GM19351 (cell line): ENCODE results near the gene KCNMB2.
"Not testable (repeated sequence)": the region's sequence is repeated elsewhere in the genome, so short reads cannot be mapped to it uniquely, and the experiment has no call there.

ENCODE experiments used
- ATAC-seq: cut with Tn5 transposase; IDR thresholded peaks from one replicate; pipeline ENCODE4 v1.9.1; 2021; ENCODE audit warnings: mild to moderate bottlenecking, moderate library complexity; ENCODE audit not compliant: unreplicated experiment

KCNMB2 gene

DNA sequence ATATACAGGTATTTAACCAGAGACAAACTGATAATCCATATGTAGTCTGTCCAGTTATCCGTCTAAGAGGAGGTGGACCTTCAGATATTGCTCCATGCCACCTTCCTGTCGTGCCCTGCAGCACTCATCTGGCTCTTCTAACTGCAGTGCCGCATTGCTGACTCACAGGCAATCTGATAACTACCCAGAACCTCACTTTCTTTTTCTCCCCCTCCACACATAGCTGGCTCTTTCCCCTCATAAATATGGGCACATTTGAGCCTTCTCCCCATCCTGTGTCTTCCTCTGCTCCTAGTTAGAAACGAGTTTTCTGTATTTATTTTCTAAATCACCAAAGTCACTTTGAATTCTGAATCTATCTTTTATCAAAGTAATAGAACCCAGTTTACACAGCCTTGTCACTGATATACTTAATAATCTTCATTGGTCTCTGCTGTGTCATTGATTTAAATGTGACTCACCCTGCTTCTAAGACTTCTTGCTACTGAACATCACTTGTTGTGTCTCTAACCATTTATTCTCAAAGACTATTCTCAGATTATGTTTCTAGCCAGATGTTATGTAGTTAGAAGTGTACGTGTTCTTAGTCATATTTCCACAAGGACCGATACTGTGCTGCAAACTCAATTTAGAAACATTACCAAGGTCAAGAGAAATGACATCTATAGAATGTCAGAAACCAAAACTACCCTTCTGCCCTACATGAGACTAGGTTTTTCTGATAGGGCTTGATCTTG, 17.4 kb upstream of the KCNMB2 start:
- peak; percentile 76 for ATAC-seq

DNA sequence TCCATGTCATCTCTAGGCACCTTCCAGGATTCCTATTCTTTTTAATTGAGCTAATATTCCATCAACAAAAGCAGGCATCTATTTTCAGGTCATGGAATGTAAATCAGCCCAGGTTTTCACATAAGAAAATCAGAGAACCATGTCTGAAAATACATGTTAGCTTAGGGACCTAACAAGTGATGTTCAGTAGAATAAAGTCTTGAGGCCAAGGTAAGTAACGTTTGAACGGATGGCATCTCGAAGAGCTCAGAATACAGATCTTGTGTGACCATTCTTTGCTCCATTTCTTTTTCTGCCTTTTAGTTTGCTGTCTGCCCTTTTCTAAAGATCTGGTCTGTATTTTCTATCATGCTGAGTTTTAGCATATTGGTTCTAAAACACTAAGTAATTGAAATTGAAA, 16.5 kb upstream of the KCNMB2 start:
- ATAC-seq: no peak

DNA sequence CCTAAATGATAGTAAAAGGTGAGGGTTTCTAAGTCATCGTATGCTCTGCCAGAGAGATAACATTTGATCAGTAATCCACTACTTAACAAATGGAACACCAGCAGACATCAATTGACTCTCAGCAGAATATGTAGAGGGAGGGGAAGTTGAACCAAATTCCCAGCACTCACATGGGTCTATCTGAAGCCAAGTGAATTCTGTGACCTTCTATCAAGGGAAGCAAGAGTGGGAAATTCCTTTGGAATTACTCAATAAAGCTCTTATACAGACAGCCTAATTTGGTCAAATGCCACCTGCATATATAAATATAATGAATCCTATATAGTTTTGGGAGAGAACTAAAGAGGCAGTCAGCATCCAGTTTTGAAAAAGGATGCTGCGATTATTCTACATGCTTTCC, 15.8 kb upstream of the KCNMB2 start:
- ATAC-seq: no peak

DNA sequence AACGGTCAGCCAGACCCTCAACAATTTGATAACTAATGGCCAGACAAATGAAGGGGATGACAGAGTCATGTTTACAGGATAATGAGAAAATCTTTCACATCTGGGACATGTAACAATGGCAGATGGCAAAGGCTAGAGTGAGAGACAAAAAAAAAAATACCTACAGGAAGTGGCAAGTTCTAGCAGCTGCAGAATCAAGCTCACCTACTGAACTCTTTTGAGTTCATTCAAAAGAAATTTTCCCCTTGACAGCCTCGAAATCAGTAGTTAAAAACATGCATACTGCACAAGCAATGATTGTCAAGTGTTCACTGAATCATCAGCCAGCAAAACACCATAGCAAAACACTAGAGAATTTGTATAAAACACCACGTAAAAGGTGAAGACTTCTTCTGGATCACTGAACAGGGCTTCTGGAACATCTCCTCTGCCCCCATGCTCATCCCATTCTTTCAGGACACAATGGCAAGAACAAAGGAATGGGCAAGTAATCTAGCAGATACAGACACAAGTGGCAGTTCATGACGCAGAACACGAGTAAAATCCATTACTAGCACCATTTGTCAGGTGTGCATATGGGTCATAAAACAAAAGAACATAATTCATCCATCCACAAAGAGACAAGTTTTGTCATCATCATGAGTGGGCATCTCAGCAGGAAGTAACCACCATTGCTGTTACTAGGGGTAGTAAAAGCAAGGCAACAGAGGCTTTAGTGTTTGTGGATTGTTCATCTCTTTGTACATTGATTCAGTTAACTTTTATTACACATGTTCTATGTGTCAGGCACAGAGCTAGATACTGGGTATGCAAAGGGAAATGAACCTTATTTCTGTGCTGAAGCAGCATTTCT, 13.8 kb upstream of the KCNMB2 start:
- ATAC-seq: no peak

DNA sequence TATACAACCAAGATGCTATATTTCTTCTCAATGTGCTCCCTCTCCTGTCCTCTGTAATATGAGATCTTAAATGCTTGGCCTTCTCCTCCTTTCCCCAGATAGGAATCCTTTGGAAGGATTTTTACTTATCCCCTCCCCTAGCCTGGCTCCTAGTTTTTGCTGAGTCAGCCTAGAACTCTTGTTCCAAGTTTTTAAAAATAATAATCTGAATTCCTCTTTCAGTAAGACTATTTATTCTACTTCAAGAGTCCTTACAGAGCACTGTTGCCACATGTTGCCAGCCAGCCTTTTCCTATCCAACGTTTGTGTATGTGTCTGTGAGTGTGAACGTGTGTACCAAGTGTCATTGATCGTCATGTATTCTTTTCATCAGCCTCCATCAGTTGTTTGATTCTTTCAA, 11.0 kb upstream of the KCNMB2 start:
- ATAC-seq: no peak

DNA sequence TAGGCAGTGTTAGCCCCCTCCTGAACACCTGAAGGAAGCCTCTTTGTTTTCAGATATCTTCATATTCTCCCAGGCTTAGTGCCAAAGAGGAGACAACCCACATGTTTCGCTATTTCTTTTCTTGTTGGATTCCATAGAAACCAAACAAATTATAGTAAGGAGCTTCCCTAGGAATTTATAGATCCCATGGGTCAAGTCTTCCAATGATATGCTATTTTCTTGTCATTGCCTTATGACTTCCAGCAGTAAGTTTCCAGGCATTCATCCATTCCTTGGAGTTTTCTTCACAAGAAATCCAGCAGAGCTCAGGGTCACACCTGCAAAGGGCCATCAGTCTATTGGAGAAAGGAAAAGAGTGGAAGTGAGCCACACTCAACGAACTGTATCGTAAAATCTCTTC, 9.9 kb upstream of the KCNMB2 start:
- ATAC-seq: no peak

DNA sequence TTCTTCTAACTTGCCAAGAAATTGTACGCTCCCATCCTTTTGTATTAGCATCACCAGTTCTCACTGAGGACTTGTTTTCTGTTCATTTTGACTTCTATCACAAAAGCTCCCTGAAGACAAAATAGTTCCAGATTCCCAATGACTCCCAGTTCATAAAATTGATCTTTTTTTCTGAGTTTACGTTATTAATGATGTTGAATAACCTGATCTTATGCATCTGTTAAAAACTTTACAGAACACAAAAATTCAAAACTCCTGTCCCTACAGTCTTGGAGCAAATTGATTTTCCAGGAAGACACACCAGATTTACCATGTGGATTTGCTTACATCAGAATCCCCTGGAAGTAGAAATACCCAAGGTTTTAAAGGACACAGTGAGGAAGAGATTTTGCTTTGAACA, 8.3 kb upstream of the KCNMB2 start:
- no peak for ATAC-seq

DNA sequence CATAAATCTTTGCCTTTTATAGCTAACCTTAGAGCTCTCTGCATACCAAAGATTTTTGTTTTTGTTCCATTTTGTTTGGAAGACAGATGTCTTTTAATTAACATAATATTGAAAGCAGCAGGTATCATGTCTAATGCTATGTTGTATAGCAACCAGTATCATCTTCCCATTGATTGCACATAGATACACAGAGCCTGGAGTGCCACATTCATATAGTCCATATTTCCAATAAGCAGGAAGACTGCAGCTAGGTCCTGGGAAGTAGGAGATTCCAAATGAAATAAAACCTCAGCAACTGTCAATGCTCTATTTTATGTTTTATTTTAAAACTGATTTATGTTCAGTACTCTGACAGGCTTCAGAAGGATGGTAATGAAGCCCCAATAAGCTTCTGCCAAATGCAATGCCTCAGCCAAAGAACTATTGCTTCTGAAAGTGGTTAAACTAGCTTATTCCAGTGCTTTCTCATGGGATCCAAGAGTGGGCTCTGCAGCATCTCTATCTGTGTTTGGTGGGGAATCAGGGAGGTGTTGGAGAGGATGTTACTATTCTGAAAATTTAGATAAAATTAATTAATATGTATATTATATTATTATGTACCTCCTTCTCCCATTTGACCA, 6.5 kb upstream of the KCNMB2 start:
- ATAC-seq: no peak

DNA sequence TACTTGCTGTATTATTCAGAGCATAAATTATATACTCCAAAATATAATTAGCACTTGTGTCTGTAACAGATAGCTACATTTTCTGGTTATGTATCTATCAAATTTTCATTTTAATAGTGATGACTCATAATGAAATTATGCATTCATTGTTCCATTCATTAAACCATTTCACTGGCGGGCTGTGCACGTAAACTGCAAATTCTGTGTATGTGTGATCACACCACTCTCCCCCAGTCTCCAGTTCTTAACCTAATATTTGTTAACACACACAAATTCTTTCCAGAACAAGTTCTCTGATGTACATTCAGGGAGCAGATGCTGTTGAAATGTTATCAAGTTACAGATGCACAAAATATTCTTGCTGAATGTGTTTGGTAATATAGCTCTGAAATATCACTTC, 3.8 kb upstream of the KCNMB2 start:
- peak; percentile 62 for ATAC-seq

DNA sequence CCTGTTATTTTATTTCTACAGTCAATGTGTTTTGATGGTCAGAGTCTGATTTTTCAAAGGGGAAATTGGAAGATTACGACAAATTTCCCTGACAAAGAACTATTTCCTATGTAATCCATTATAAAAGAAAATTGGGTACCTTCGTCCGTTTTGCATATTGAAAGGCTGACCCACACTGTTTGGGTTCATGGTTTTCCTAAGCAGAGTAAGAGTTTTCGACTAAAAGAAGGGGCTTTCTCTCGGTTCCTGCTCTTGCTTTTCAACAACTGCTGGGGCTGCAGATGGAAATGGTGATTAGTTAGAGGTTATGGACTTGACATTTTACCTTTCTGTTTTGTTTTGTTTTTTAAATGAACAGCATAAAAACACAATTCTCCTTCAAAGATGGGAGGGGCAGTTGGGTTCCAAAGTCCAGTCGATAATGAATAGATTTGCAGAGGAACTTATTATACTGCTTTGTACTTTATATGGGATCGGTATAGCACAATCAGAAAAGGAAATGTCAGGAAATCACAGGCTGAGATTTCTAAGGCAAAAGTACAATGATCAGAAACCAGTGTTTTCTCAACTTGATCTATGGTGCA, 978 bp downstream of the KCNMB2 start:
- ATAC-seq: no peak

DNA sequence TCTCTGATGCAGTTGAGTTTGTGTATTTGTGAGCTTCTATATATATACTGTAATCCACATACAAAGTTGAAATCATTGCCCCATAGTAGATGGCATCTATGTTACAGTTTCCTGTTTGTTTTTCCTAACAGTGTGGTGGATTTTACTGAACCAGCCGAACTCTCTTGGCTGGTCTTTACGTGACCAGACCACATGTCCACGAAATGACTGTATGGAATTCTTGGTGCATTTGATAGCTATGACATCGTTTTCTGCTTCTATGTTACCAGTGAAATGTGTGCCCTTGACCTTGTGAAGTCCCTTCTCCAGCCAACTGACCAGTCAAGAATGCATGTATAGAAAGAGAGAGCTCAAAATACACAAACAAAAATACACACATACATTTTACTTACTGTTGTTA, 1.8 kb downstream of the KCNMB2 start:
- no peak for ATAC-seq

DNA sequence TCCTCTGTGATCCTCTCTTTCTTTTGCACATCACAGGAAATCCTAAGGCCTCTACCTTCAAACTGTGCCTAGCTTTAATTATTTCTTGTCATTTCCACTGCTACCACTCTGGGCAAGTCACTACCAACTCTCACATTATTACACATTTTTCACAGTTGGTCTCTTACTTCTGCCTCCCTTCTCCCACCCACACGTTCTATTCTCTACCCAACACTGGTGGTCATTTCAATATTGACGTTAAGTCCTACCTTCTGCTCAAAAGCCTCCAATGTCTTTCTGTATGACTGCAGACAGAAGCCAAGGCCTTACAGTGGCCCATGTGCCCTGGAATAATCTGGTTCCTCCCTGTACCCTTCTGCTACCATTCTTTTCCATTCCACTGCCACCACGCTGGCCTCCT, 3.9 kb downstream of the KCNMB2 start:
- ATAC-seq: no peak

DNA sequence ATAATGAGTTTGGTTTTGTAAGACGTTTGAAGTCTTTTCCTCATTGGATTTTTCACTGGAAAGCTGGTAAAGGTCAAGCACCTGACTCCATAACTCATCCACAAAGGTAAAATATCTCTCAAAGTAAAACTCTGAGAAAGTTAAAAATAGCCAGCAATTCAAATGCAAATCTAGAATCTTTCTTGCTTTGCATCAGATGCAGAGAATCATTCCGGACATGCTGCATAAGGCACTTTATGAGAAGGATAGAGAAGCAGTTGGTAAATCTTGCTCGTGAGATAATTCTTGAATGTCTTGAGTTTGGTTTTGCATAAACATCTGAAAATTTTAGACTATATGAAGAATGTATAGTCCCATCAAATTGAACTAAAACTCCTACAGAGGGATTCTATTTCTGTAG, 9.1 kb downstream of the KCNMB2 start:
- ATAC-seq: no peak

DNA sequence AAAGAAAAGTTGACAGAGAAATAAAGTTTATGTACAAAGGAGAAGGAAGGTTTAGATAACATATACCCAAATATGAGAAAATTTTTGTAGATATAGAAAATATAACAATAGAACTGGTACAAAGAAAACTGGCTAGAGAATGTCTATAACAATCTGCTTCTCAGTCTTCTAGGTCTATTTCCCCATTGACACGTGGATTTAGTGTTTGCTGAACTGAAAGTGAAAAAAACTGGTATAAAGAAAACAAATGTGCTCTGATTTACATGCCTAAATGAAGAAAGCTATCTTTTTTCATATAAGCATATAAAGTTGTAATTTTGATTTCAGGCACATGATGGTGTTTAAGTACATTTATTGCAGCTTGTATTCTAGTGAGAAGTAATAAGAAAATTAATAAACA, 9.8 kb downstream of the KCNMB2 start:
- peak; percentile 61 for ATAC-seq

DNA sequence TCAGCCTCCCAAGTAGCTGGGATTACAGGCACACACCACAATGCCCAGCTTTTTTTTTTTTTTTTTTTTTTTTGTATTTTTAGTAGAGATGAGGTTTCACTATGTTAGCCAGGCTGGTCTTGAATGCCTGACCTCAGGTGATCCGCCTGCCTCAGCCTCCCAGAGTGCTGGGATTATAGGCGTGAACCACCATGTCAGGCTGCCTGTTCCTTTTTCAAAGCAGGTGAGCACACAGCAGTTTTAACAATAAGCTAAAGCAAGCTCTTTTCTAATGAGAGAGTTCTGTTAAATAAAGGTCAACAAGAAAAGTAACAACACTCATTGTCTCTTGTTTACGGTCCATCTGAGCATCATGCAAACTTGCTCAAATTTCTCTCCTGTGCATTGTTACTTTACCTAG, 13.2 kb downstream of the KCNMB2 start:
- not testable (repeated sequence) for ATAC-seq

DNA sequence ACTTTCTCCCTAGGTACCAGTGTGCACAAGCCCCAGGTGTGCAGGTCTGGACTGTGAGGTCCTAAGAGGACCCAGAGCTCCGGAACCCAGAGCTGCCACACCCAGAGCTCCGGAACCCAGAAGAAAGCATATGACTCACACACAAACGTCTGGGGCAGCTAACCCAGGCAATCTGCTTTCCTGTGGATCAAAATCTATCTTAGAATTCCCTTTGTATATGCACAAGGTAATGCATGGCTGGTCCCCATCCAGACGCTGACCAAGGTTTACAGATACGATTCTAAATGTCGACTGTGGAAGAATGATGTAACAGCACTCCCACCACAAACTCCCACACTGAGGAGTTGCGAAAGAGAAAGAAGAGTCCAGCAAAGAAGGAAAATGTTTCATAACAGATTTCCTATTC, 15.7 kb downstream of the KCNMB2 start:
- ATAC-seq: no peak

DNA sequence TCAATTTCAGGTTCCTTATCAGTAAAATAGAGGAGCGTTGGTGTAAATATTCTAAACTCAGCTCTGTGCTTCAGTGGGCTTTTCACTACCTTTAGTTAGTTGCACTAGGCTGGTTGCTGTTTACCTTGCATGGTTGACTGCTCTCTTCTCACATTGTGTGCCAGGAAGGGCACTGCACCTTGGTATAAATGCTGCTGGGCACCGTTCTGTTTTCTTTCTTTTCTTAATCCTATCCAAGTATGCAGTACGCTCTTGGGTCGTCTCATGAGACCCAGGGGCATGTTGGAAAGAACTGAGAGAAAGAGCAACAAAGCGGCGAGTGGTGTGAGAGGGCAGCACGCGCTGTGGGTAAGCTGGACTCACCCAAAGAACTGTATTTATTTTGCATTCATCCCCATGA, 22.4 kb downstream of the KCNMB2 start:
- ATAC-seq: no peak

DNA sequence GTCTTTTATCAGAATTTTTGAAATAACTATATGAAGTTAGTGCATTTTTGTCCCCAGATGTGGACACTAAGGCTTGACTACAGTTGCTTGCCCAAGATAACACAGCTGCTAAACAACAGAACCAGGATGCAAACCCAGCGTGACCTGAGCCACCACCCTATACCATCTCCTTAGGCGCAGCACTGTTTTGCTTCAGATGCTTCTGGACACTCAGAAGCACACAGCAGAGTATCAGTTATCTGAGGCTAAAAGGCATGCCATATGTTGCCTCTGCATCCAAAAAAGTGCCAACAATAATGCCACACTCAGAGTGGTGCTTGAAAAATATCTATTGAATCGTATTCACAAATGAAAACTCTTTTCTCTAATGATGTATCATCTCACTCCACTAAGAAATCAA, 24.5 kb downstream of the KCNMB2 start:
- ATAC-seq: no peak

DNA sequence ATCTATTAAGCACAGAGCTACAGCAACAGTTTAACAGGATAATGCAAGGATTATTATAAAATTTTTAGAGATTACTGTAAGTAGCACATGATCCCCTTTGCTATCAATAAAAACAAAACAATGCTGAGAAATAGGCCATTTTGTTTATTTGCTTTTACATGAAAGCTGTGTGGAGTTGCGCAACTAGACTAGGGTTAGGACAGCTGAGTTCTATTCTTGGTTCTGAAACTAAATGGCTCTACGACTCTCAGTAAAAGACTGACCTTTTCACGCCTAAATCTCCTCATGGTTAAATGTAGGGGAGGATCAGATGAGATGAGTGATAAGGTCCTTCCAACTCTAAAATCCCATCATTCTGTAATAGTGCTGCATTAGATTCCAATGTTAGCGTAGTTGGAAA, 25.0 kb downstream of the KCNMB2 start:
- ATAC-seq: no peak

DNA sequence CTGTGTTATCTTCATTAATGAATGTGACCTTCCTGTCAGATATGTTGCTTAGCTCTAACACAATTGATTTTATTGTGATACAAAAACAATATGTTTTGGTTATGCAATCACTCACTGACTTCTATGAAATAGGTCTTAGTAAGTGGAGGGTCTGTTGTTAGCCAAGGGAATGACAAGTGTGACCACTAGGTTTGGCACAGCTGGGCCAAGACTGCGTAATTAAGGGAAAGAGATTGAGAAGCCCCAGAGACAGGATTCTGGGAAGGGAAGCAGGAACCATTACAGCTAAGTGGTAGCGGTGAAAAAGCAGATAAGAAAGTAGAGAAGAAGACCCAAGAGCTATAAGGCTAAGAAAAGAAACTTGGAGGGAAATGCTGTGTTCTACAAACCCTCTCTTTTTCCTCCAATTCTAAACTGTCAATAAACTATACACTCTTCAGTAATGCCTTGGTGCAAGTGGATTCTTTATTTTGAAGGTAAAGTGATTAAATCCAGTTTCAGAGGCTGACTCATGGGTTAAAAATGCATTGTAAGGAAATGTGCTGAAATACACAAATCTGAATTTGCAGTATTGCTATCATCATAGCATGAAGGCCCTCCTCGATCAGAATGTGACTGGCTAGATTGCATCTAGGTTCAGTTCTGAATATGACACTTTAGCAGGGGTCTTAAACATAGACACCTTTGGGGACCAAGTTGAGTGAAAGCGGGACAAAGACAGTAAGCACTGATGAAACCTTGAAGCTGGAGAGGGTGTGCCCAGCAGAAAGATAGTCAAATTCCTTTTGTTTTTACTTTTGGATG, 26.1 kb downstream of the KCNMB2 start:
- ATAC-seq: no peak

DNA sequence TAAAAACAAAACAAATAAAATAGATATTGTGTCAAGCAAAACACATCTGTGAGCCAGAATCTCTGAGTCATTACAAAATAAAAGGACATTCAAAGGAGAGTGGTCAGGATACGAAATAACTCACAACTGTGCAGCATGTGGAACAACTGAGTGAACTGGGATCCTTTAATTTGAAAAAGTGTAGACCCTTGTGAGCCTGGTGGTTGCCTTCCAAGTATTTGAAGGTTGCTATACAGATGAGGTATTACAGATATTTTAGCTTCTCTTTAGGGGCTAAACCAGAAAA, 26.7 kb downstream of the KCNMB2 start:
- ATAC-seq: no peak
